ENCODE results near the gene SYF2. TPM values are rescaled to one million over a fixed set of nuclear protein-coding genes. Genes with fewer than 3 reads are reported as not detected.

Gene SYF2
- total and polyA plus RNA-seq, 2 of the 13 experiments (the other 11 are each of a cell fraction or from before 2014, with no cell fraction given) = 17.8 to 34.1 TPM

DNA sequence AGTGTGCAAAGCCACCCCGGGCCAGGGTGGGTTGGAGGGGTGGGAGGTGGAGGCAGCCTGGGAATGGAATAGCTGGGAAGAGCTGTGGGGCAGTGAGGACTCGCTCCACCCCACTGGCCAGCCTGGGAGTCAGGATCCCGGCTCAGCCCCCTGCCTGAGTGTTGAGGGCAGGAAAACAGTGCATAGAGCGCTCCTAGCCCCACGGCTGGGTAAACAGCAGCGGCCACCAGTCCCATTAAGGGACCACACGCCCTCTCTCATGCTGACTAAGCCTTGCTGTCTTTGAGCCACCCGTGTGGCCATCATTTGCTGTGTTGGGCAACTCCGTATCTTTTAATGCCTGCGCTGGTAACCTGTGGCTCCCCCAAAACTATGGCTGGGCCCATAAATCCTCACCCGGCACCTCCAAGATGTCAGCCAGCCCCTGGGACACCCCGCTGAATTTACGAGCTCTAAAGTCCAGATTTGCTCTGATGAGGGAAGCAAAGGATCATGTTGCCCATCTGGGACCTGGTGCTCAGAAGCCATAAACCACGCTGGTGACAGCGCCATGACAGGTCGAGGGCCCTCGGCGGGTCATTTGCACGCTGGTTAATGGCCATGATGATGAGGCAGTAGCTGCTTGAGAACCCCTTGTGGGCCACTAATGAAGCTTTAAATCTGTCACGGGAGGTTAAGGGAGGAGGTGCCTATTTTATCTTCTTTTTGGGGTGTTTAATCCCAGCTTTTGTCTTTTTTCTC, 34.9 kb downstream of the SYF2 start (continued):
- peak; percentile 56; the same call in 1 of the 2 replicates for TF ChIP-seq HMG20A (CRISPR knock-in tag; IDR thresholded peaks at IDR 0.05; ENCODE audit: borderline replicate concordance)
- TF ChIP-seq, protein P1, sequence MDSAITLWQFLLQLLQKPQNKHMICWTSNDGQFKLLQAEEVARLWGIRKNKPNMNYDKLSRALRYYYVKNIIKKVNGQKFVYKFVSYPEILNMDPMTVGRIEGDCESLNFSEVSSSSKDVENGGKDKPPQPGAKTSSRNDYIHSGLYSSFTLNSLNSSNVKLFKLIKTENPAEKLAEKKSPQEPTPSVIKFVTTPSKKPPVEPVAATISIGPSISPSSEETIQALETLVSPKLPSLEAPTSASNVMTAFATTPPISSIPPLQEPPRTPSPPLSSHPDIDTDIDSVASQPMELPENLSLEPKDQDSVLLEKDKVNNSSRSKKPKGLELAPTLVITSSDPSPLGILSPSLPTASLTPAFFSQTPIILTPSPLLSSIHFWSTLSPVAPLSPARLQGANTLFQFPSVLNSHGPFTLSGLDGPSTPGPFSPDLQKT (CRISPR knock-in tag; IDR thresholded peaks at IDR 0.05; ENCODE audit: borderline replicate concordance) = no peak
- TF ChIP-seq, protein P2, sequence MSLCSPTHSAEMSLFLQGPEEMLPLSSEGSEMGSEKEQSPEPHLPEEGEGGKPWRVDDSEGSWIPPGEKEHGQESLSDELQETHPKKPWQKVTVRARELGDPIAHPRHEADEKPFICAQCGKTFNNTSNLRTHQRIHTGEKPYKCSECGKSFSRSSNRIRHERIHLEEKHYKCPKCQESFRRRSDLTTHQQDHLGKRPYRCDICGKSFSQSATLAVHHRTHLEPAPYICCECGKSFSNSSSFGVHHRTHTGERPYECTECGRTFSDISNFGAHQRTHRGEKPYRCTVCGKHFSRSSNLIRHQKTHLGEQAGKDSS (CRISPR knock-in tag; IDR thresholded peaks at IDR 0.05; ENCODE audit: borderline replicate concordance, low read depth) = peak; percentile 44; the same call in 1 of the 2 replicates
- TF ChIP-seq POLR2AphosphoS5 (IDR thresholded peaks at IDR 0.05; ENCODE audit: low read depth, low read length) = no peak
- peak; percentile 52; the same call in 1 of the 2 replicates for TF ChIP-seq HNRNPL (IDR thresholded peaks at IDR 0.05; ENCODE audit: low read depth, low read length)
- TF ChIP-seq, protein P3, sequence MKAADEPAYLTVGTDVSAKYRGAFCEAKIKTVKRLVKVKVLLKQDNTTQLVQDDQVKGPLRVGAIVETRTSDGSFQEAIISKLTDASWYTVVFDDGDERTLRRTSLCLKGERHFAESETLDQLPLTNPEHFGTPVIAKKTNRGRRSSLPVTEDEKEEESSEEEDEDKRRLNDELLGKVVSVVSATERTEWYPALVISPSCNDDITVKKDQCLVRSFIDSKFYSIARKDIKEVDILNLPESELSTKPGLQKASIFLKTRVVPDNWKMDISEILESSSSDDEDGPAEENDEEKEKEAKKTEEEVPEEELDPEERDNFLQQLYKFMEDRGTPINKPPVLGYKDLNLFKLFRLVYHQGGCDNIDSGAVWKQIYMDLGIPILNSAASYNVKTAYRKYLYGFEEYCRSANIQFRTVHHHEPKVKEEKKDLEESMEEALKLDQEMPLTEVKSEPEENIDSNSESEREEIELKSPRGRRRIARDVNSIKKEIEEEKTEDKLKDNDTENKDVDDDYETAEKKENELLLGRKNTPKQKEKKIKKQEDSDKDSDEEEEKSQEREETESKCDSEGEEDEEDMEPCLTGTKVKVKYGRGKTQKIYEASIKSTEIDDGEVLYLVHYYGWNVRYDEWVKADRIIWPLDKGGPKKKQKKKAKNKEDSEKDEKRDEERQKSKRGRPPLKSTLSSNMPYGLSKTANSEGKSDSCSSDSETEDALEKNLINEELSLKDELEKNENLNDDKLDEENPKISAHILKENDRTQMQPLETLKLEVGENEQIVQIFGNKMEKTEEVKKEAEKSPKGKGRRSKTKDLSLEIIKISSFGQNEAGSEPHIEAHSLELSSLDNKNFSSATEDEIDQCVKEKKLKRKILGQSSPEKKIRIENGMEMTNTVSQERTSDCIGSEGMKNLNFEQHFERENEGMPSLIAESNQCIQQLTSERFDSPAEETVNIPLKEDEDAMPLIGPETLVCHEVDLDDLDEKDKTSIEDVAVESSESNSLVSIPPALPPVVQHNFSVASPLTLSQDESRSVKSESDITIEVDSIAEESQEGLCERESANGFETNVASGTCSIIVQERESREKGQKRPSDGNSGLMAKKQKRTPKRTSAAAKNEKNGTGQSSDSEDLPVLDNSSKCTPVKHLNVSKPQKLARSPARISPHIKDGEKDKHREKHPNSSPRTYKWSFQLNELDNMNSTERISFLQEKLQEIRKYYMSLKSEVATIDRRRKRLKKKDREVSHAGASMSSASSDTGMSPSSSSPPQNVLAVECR (CRISPR knock-in tag; IDR thresholded peaks at IDR 0.05; ENCODE audit: borderline replicate concordance) = no peak; the same call in 1 of the 2 replicates
- TF ChIP-seq NR2F2 (IDR thresholded peaks at IDR 0.05; ENCODE audit: borderline replicate concordance, low read depth) = no peak; the same call in 1 of the 2 replicates
- no peak for TF ChIP-seq HMGA1 (CRISPR knock-in tag; conservative IDR thresholded peaks at IDR 0.05)
- TF ChIP-seq ERF (CRISPR knock-in tag; IDR thresholded peaks at IDR 0.05) = peak; percentile 59; the same call in 1 of the 2 replicates
- TF ChIP-seq, protein P4, sequence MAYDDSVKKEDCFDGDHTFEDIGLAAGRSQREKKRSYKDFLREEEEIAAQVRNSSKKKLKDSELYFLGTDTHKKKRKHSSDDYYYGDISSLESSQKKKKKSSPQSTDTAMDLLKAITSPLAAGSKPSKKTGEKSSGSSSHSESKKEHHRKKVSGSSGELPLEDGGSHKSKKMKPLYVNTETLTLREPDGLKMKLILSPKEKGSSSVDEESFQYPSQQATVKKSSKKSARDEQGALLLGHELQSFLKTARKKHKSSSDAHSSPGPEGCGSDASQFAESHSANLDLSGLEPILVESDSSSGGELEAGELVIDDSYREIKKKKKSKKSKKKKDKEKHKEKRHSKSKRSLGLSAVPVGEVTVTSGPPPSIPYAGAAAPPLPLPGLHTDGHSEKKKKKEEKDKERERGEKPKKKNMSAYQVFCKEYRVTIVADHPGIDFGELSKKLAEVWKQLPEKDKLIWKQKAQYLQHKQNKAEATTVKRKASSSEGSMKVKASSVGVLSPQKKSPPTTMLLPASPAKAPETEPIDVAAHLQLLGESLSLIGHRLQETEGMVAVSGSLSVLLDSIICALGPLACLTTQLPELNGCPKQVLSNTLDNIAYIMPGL (CRISPR knock-in tag; IDR thresholded peaks at IDR 0.05; ENCODE audit: borderline replicate concordance in 1 of 2, low read depth in 1 of 2) = 0 out of 4 replicates have a peak, but pooled peaks of 1 of the 2 experiments have one; percentile 29
- no peak for TF ChIP-seq CBX1 (IDR thresholded peaks at IDR 0.05; ENCODE audit: low read depth)
- TF ChIP-seq ZSCAN29 (CRISPR knock-in tag; conservative IDR thresholded peaks at IDR 0.05) = no peak
- TF ChIP-seq ZNF839 (CRISPR knock-in tag; IDR thresholded peaks at IDR 0.05; ENCODE audit: borderline replicate concordance) = no peak
- no peak for TF ChIP-seq ZNF441 (CRISPR knock-in tag; IDR thresholded peaks at IDR 0.05; ENCODE audit: borderline replicate concordance)
- no peak for TF ChIP-seq ZNF761 (CRISPR knock-in tag; conservative IDR thresholded peaks at IDR 0.05)
- no peak for TF ChIP-seq IKZF1 (IDR thresholded peaks at IDR 0.05)
- TF ChIP-seq, protein P5, sequence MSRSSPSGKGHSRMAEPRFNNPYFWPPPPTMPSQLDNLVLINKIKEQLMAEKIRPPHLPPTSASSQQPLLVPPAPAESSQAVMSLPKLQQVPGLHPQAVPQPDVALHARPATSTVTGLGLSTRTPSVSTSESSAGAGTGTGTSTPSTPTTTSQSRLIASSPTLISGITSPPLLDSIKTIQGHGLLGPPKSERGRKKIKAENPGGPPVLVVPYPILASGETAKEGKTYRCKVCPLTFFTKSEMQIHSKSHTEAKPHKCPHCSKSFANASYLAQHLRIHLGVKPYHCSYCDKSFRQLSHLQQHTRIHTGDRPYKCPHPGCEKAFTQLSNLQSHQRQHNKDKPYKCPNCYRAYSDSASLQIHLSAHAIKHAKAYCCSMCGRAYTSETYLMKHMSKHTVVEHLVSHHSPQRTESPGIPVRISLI (CRISPR knock-in tag; IDR thresholded peaks at IDR 0.05; ENCODE audit: borderline replicate concordance) = no peak
- no peak for TF ChIP-seq ZSCAN25 (CRISPR knock-in tag; IDR thresholded peaks at IDR 0.05)
- TF ChIP-seq, protein P6, sequence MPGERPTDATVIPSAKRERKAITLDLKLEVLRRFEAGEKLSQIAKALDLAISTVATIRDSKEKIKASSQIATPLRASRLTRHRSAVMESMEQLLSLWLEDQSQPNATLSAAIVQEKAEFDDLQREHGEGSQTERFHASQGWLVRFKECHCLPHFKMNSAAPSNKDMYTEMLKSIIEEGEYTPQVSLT (CRISPR knock-in tag; IDR thresholded peaks at IDR 0.05; ENCODE audit: borderline replicate concordance, low read depth) = no peak

Measured in HepG2 (cell line).